ENCODE measurements around the gene TCOF1.

- TF ChIP-seq EP300 (IDR thresholded peaks at IDR 0.05; ENCODE audit: borderline replicate concordance) (no peak), ZBTB7A (IDR thresholded peaks at IDR 0.05; ENCODE audit: low read depth) (no peak), EGR1 (IDR thresholded peaks at IDR 0.05) (no peak), NFIC (IDR thresholded peaks at IDR 0.05) (no peak), MAX (IDR thresholded peaks at IDR 0.05) (no peak), YY1 (IDR thresholded peaks at IDR 0.05; ENCODE audit: low read depth) (no peak), REST (IDR thresholded peaks at IDR 0.05; ENCODE audit: low read depth) (no peak), USF1 (IDR thresholded peaks at IDR 0.05) (no peak), CREB1 (IDR thresholded peaks at IDR 0.05; ENCODE audit: low read depth) (no peak), RAD21 (IDR thresholded peaks at IDR 0.05; ENCODE audit: low read depth) (no peak), FOXM1 (IDR thresholded peaks at IDR 0.05; ENCODE audit: borderline replicate concordance, low read depth) (no peak)
Observed at GRCh38 chr5:150442699-150443080, 85.2 kb downstream of the TCOF1 start.
